Bronchial epithelial cell (primary cell): ENCODE results near the gene AGRN. TPM values are rescaled to one million over a fixed set of nuclear protein-coding genes. Genes with fewer than 3 reads are reported as not detected.

ENCODE experiments used
- DNase-seq: peaks from one replicate; pipeline ENCODE4 v3.0.0-alpha.2; 2010; ENCODE audit warnings: low read depth
- FAIRE-seq: peaks from 2 replicates; lab custom pipeline; 2011; peaks lifted over from hg19 to GRCh38; lab: Jason Lieb, UNC
- H3K27me3 ChIP-seq: 2 replicates; pipeline ENCODE4 v1.5.1; 2011; ENCODE audit warnings: low read length; ENCODE audit not compliant: control insufficient read depth, insufficient read depth
- H3K36me3 ChIP-seq: 2 replicates; pipeline ENCODE4 v1.5.1; 2011; ENCODE audit warnings: low read length; ENCODE audit not compliant: control insufficient read depth, insufficient read depth
- H3K4me3 ChIP-seq: 2 replicates; pipeline ENCODE4 v1.5.1; 2011; ENCODE audit warnings: mild to moderate bottlenecking, low read depth, low read length, control low read depth
- CTCF ChIP-seq: IDR thresholded peaks from 2 replicates; pipeline ENCODE4 v1.5.1; 2011; ENCODE audit warnings: mild to moderate bottlenecking, moderate library complexity, low read length, control low read depth, inconsistent platforms; ENCODE audit not compliant: insufficient read depth, severe bottlenecking
- total RNA-seq: library from RNA; depleted of rRNA; stranded (reverse); fragments of >200 nt; gene quantifications from 2 replicates; pipeline ENCODE4 v1.2.1, GENCODE V29; 2014

The AGRN gene
- total RNA-seq: 117 and 132 TPM in 2 replicates

GRCh38 chr1:1020000-1020404 is at the start of gene AGRN:
Gene AGRN, plus strand, starts transcription at chr1:1020120. Its CDS starts 53 bp downstream, at chr1:1020173.
- TF ChIP-seq CTCF: no peak
- no peaks in the 10 kb centered on the region for H3K27me3 ChIP-seq
- H3K36me3 ChIP-seq: peaks cover 13% of the 10 kb centered on the region
- peak within 1 kb of the TSS; percentile 70 for H3K4me3 ChIP-seq
- FAIRE-seq (no peak), DNase-seq (no peak)

GRCh38 chr1:970242-970972 is 49.5 kb upstream of the AGRN start:
- peaks cover 11% of the 10 kb centered on the region for H3K36me3 ChIP-seq
- no peaks in the 10 kb centered on the region for H3K27me3 ChIP-seq
- FAIRE-seq (no peak), DNase-seq (no peak)
- no peak overlapping the region for H3K4me3 ChIP-seq
- no peak for TF ChIP-seq CTCF

GRCh38 chr1:970973-971730 is 48.8 kb upstream of the AGRN start:
- H3K36me3 ChIP-seq: peaks cover 11% of the 10 kb centered on the region
- no peak overlapping the region for H3K4me3 ChIP-seq
- no peak for TF ChIP-seq CTCF
- DNase-seq (peak; percentile 33), FAIRE-seq (no peak)
- H3K27me3 ChIP-seq: no peaks in the 10 kb centered on the region

GRCh38 chr1:971751-972506 is 48.0 kb upstream of the AGRN start:
- no peak for DNase-seq
- no peak for FAIRE-seq
- Histone ChIP-seq H3K27me3 (no peaks in the 10 kb centered on the region), H3K4me3 (no peak overlapping the region), H3K36me3 (peaks cover 11% of the 10 kb centered on the region)
- no peak for TF ChIP-seq CTCF

GRCh38 chr1:972726-973458 is 47.0 kb upstream of the AGRN start:
- Histone ChIP-seq H3K4me3 (no peak overlapping the region), H3K36me3 (peaks cover 10% of the 10 kb centered on the region), H3K27me3 (no peaks in the 10 kb centered on the region)
- DNase-seq (no peak), FAIRE-seq (no peak)
- no peak for TF ChIP-seq CTCF
